ENCODE measurements around the gene CYP46A1.

Gene CYP46A1

DNA sequence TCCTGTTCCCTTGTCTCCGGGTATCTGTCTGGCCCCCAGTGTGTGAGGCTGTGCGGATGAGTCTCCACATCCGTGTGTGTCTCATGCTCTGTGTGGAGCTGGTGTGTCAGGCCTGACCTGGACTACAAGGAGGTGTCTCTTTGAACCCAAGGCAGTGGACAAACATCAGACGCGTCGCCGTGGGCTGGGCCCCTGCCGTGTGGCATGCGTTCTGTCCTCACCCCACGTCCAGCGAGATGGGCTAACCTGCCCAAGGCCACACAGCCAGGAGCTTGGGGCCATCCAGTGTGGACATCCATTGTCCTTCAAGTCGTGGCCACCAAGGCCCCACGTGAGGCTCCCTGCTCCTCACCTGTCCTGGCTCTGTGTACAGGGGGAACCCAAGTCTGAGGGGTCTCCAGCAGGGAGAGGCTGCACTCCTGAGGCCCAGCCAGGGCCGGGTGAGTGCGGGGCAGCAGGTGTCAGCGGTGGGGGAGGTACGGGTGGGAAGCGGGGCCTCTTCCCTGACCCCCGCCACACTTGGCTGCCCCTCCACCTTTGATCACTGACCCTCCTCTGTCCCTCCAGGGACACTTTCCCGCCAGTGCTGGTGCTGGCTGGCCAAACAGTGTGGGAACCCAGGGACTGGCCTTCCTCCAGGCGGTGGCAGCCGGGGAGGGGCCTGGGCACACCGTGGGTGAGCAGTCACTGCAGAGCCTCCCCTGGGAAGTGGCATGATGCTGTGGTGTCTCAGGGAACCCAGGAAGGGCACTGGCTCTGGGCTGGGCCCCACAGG is 48.5 kb downstream of the CYP46A1 start:
- no peak for DNase-seq

DNA sequence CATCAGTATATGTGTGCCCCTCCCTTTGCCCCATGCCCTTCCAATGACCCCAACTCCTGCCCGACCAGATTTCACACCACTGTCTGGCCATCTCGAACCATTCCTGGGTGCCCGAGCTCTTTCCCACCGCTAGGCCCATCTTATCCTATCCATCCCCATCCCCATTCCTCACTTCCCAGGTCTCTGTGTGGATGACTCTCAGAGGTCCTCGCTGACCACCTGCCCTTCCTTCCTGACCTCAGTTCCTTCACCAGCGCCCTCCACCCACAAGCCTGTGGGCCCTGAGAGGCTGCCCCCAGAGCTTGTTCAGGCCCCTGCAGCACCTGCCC is 49.1 kb downstream of the CYP46A1 start:
- DNase-seq = no peak

DNA sequence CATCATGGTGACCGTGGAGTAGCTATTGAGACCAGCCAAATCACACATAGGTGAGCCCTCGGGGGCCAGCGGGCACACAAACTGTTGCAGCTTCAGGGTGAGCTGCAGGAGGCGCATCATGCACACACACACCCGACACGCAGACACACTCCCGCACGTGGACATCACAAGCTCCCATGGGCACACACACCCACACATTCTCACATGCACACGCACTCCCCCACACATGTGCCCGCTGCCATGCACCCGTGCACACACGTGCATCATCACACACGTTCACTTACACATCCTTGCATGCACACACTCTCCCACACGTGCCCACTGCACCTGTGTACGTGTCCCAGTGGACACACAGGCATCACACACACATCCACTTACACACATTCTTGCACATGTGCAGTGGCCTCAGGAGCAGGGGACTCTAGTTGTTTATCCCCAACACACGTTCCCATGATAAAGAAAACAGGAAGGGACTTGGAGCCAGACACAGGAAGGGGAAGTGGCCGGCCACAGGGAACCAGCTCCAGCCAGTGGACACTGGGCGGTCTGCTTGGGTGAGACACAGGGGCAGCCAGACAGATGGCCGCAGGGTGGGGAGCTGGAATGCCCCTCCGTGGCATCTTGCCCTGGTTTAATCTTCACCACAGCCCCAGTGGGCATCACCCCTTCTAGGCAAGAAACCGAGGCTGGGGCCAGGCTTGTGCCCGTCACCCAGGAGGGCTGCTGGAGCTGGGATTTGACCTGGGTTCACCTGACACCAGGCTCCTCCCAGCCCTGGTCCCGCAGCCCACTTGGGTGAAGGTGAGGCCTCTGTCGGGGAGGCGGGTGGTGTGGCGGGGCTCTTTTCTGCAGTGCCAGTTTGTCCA is 49.7 kb downstream of the CYP46A1 start:
- no peak for DNase-seq

DNA sequence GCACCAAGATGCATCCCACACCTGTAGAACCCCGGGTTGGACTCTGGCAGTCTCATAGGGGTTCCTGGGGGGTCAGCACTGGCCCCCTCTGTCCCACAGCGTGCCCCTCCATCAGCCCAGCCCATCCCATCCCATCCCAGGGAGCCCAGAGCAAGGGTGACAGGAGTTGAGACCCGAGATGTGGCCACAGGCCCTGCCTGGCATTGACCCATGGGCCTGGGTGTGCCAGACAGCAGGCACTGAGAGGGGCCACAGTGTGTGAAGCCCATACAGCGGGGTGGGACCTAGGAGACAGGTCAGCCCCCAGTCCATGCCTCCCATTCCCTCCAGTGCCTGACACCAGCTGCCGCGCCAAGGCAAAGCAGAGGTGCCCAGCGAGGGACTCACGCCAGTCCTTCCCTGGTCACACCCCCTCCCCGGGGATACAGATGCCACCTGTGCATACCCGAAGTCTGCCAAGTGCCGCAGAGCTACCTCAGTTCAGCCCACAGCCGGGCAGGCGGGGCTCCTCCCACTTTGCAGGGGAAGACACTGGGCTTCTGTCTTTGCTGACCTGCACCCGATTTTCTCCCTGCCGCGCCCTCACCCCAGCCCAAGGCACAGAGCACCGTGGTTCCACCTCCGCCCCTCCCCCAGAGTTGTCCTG is 50.4 kb downstream of the CYP46A1 start:
- DNase-seq = no peak

DNA sequence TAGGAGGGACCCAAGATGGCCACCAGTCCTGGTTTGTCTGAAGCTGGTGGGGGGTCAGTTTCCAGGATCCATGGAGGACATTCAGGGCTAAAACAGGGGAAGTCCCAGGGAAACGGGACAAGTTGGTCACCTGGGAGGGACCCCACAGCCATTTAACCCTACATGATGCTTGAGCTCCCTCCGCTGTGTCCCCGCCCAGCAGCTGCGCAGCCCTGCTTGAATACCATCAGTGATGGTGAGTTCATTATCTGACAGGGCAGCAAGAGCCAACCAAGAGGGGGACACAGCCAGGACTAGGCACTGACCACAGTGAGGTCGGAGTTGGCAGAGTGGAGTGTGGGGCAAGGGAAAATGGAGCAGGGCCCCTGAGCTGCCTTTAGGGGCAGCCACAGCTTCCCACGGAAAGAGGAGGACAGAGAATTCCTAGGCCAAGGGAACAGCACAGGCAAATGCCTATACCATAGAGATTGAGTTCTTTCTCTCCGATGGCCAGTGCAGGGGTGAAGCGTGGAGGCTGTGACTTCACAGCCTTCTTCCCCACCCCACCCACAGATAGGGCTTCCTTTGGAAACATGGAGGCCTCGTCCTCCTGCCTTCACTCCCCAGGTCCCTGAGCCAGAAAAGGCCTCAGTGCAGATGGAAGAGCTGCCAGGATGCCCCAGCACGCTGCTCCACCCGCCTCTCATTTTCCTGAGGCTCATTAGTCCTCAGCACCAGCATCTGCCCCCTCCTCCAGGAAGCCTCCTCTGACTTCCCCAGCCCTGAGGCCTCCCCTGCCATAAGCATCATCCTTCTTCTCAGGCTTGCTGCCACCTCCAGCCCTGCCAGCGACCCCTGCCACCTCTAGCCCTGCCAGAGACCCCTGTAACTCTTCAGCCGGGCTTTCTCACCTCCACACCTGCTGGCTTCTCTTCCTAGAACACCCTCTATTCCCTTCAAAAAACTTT is 51.4 kb downstream of the CYP46A1 start:
- no peak for DNase-seq

DNA sequence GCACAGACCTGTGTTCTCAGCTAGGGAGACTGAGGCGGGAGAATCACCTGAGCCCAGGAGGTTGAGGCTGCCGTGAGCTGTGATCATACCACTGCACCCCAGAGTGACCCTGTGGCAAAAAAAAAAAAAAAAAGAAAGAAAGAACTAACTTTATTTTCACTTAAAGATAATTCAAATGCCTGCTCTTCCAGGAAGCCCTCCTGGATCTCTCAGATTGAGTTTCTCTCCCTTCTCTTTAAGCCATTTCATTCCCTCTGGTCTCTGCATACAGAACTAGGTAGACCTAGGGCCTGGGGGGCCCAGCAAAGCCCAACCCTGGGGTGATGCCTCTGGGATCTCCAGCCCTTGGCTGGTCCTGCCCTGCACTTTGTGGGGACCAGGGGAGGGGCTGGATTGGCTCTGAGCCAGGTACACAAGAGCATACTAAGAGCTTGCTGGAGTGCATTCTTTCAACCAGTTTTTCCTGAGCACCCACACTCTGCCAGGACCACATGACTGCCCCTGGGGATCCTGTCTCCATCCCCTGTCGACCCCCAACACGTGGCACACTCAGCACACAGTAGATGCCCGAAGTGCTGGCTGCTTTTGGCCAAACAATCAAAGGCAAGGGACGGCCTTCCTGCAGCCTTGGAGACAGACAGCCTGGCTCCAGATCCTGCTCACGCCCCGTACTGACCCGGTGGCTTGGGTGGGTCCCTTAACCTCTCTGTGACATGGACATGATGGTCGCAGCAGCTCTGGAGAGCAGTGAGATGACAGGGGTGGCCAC is 52.7 kb downstream of the CYP46A1 start:
- no peak for DNase-seq

DNA sequence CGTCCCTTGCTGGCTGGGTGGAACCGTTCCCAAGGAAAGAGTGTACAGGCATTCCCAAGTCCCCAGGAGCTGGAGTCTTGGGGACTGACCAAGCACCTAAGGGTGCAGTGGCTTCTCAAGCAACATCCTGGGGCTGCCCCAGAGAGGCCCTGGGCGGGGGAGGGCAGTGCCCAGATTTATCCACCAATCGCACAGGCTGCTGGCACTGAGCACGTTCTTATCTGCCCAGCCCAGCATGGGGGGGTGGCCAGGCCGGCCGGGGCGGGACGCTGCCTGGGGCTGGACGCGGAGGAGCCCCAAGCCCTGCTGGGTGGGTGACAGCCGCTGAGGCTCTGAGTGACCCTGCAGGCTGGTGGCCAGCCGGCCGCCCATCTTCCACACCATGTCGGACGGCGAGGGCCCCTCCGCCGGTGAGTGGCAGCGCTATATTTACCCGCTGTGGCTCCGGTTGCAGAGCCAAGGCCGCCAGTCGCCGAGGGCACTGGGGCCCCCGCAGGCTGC is 53.4 kb downstream of the CYP46A1 start:
- DNase-seq = no peak

DNA sequence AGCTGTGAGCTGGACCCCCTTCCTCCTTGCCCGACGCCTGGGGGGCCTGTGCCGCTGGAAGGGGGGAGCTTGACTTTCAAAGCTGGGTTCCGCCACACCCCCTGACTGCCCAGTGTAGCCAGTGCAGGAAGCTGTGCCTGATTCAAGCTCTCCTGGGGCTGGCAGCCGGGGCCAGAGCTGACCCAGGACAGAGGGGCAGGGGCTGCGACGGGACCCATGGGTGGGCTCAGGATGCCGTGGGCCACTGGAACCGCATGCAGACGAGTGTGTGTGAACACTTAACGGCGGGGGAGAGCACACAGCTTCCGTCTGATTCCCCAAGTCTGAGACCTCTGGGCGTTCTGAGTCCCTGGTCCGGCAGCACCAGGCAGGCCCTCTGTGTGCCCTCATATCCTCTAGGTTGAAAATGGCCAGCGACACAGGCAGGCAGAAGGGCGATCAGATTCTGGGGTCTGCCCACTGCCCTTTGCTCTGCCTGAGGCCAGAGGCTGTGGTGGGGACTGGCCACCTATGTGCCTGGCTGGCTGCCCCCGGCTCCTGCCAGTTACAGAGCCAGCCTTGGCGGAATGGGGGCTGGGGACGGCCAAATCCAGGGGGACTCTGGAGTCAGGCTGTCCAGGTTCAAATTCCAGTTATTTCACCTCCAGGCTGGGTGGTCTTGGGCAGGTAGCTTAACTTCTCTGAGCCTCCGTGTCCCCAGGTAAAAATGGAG is 54.0 kb downstream of the CYP46A1 start:
- no peak for DNase-seq

DNA sequence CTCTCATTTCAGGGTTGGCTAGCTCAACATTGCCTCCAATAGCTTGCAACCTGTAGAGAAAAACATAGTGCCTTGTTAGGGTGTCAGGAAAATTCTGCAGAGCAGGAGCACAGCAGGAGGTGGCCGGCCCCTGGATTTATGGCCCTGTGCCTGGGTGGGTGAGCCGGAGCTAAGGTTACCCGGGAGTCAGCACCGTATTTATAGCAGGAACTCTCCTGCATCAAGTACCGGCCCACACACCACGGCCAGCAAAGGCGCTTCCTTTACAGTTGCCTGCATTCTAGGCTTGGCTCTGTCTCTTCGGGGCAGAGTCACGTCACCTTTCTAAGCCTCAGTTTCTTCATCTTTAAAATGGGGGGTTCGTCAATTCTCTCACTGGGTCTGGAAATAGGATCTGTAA is 56.3 kb downstream of the CYP46A1 start:
- DNase-seq = no peak

DNA sequence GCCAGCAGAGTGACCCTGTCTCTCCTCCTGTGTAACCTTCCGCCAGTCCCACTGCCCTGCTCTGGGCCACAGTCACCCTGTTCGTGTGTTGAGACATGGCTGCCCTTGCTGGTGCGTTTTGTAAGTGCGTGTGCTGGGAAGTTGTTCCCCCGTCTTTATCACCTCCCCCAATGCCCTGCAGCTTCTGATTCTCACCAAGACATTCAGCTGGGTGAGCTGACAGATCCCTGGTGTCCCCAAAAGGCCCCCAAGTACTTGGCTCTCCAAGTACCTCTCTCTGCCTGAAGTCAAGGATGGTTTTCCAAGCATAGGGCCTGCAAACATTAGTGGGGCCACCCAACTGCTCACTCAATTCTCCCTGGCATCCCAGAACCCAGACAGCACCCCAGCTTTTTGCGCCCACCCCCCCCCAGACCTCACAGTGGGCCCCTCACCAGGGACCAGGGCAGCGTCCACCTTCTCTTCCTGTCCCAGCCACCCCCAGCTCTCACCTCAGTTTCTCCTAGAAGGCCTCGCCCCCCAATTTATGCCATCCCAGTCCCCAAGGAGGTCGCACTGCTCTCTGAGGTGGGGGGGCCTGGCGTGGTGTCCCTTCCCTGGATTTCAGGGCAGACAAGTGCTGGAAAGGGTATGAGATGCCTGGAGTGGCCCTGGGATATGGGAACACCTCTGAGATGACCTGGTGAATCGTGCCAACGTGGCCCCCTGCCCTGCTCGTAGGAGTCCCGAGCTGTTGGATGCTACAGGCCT is 57.3 kb downstream of the CYP46A1 start:
- no peak for DNase-seq

DNA sequence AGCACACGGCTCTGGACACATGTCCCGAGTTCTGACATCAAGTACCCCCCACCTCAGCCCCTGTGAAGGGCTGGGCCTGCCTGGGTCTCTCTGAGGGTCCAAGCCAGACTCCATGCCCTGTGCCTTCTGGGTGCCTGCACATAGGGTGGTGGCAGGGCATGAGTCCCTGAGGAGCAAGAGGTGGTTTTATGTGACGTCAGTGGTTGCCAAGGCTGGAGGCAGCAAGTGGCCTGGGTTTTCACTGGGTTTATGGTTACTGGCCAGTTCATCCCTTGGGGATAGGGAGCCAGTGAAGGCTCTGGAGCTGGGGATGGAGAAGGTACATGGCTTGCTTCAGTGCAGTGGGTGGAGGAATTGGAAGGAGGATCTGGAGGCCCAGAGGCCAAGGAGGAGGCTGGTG is 58.0 kb downstream of the CYP46A1 start:
- no peak for DNase-seq

DNA sequence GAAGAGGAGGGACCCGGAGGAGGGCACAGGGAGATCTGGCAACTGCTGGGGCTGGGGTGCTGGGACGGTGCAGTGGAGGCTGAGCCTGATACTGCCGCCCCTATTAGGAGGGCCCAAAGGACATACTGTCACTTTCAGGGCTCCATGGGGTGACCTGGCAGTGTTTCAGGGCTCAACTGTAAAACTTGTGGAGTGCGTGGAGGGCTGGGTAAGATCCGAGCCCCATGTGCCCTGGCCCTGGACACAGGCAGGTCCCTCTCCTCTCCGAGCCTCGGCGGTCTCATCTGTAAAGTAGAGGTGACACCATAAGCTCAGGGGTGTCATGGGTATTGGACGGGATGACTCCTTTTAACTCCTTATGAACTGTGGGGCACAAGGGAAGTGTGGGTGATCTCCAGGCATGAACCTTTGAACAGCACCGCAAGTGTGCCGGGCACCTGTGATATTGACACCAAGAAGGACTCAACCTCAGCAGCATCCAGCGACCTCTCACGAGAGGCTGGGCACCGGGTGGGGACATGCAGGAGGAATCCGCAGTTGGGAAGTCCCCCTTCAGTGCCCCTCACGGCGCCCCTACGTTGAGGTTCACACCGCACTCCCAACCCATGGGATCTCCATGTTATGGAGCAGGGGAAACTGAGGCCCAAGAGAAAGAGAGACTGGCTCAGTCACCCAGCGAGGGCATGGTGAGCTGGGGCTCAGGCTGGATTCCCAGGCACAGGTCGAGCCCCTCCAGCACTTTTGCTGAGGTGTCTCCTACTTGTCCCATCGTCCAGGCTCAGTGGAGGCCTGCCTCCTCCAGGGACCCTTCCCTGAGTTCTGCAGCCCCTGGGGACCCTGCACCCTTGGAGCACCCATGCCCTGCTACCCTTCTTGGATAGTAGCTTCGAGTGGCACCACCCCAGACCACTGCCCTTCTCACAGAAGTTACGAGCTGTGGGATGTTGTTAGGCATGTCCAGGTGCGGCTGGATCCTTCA is 58.7 kb downstream of the CYP46A1 start:
- no peak for DNase-seq

DNA sequence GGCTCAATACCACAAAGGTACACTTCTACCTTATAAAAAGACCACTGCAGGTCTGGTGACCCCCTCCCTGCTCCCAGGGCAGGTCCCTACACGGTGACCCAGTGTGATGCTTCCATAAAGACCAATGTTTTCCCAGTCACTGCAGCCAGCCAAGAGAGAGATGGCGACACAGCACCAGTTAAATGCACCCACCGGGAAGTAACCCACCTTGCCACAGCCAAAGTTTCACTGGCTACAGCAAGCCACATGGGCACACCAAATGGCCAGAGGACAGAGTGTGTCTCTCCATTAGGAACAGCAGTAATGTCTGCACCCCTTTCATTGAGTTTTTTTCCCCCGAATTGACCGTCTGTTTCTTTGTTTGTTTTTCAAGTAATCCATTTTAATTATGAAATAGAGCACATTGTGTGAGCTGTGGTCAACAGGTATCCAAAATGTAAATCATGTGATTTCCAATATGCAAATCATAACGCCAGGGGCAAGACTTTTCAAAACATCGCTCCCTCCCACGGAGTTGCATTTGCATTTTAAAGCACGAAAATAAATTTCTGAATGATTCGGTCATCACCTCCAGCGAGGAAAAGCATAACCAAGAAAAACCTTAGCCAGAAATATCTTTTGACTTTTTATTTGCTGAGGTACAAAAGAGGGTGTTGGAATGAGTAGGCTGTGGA is 60.2 kb downstream of the CYP46A1 start:
- DNase-seq = no peak

DNA sequence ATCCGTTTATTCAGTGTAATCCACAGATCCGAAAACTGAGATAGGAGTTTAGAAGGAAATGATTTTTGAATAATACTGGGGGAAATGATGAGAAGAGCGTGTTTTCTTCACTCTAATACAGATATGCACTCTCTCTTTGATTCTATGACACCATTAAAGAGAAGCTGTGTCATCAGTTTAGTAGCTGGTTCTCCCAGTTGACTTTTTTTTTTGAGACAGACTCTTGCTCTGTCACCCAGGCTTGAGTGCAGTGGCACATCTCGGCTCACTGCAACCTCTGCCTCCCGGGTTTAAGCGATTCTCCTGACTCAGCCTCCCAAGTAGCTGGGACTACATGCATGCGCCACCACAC is 60.8 kb downstream of the CYP46A1 start:
- no peak for DNase-seq

DNA sequence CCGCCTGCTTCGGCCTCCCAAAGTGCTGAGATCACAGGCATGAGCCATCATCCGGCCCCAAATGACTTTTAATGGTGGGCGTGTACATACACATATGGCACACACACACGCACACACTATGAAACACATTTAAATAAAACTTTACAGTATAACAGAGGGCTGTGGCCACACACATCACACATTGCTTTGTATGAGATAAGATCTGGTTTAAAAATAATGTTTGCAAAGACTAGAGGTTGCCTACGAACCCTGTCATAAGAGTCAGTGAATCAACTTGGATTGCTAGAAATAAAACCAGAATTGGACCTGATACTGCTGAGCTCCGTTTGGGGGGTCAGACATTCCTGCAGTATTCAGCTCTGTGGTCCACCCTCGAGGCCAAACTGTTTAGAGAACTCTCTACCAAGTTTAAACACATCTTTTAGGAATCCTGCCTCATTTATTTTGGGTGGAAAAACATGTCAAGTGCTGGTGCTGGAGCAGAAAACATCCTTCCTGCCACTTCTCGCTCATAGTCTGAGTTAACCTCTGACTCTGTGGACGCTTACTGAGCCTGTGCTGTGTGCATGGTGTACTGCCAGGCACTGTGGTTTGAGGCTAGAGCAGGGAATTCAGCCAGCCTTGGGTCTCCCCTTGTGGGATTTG is 61.3 kb downstream of the CYP46A1 start:
- no peak for DNase-seq

DNA sequence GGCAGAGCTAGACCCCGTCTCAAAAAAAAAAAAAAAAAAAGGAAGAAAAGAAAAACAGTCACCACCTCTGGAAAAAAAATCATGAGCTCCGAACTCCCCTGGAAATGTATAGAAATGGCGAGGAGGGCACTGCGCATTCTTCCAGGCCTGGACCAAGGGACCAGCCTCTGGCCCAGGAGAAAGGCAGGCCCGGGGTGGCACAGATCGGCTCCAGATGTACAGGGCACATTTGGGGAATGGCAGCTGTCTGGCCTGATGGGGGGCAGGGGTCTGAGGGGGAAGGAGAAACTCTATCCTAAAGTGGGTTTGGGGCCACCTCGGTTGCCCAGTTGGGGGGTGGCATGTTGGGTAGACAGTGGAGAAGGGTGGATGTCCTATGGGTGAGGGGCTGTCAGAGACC is 63.1 kb downstream of the CYP46A1 start:
- no peak for DNase-seq

DNA sequence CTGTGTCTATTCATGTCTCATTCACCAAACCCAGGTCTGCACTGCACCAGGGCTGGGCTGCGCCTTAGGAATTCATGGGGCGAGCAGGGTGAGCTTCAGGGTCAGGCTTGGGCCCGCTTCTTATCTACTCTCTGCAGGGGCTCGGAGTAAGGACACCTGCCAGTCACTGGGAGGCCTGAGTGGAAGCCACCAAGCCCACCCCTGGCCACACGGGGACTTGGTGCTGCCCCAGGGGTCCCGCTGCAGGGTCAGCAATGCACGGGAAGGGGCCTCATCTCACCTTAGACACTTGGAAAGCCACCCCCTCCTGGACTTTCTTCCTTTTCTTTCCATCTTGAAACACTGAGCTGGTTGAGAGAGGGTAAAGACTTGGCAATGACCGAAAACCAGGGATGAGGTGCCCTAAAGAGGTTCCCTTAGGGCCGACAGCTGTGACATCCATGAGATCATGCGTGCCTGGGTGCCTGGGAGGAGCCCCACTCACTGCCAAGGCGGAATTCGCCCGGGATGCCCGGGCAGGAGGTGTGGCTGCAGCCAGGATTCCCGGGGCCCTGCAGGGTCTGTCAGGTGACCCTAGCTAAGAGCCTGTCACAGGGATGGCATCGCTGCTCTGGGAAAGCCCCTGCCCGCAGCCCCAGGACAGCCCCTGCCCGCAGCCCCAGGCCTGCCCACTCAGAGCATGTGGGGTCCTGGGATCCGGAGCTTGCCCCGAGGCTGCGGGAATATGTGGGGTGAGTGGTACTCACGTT is 63.7 kb downstream of the CYP46A1 start:
- DNase-seq = no peak
